GM21381 (cell line): Measurements from ENCODE around the gene THSD4.
"Not testable (repeated sequence)": the region's sequence is repeated elsewhere in the genome, so short reads cannot be mapped to it uniquely, and the experiment has no call there.

Source experiments
- ATAC-seq: cut with Tn5 transposase; IDR thresholded peaks from one replicate; pipeline ENCODE4 v1.9.1; 2021; ENCODE audit warnings: mild to moderate bottlenecking, moderate library complexity; ENCODE audit not compliant: unreplicated experiment

Gene THSD4

DNA sequence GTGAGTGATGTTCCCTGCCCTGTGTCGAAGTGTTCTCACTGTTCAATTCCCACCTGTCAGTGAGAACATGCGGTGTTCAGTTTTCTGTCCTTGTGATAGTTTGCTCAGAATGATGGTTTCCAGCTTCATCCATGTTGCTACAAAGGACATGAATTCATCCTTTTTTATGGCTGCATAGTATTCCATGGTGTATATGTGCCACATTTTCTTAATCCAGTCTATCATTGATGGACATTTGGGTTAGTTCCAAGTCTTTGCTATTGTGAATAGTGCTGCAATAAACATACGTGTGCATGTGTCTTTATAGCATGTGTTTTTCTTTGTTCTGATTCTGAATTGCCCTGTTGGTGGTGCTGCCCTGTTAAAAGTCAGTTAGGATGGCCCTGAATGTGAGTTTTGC lies 204.2 kb downstream of the THSD4 start:
- ATAC-seq, result not testable (repeated sequence)

DNA sequence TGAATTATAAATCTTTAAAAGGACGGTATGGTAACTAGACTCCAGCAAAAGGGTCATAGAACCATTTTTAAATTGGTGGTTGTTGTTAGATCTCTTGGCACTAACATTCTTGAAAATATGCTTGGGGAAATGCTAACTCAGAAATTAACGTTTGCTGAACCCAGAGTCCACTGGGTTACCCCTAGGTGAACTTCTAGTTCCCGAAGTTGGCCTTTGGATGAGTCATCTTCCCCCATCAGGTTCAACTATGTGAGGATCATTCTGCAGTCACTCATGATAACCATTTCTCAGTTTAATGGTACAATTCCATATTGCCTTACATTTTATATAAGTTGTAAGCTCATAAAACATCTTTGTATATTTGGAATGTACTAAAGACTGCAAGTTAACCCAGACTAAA lies 204.7 kb downstream of the THSD4 start:
- no peak for ATAC-seq

DNA sequence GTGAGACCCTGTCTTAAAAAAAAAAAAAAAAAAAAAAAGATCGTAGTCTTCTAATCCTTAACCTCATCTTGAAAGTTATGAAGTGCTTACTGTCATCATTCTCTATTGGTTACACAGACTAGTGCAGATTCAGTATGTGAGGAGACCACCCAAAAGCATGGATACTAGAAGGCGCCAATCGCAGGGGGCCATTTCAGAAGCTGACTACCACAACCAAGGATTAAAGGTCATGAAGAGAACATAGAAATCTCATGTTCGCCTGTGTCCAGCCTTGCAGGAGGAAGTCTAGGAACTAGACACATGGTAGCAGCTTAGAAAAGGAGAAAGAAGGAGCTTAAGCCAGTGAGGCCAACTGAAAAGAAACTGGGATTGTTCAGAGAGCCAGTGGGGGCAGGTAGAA lies 207.8 kb downstream of the THSD4 start:
- no peak for ATAC-seq

DNA sequence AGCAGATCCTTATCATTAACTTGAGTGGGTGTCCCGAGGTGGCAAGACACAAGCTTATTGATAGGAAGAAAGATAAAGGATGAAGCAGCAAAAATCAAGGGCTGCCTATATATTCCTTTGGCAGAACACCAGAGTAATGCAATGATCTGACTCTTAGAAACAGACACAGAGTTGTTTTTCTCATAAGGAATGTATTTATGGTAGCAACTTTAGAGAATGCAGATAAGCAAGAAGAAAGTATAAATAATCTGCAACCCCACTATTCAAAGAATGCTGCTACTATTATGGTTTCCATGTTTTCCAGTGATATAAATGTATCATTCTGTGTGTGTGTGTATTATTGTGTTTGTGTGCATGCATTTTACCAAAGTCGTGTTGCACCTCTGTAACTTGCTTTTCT lies 208.3 kb downstream of the THSD4 start:
- ATAC-seq, result no peak

DNA sequence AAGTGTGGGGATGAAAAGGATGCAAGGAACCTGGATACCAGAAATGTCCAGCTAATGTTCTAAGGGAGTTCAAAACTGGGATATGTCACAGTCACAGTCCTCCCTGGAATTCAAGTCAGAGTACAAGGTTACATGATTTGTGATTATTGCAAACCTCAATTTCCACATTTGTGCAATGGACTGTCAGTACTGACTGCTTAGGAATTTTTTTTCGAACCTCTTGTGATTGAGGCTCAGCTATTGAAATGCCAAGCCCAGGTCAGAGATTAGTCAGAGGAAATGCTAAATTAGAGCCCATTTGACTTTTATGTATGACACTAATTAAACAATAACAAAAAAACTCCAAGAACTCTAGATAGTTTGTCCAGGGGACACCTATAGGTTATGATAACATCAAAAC lies 210.2 kb downstream of the THSD4 start:
- no peak for ATAC-seq

DNA sequence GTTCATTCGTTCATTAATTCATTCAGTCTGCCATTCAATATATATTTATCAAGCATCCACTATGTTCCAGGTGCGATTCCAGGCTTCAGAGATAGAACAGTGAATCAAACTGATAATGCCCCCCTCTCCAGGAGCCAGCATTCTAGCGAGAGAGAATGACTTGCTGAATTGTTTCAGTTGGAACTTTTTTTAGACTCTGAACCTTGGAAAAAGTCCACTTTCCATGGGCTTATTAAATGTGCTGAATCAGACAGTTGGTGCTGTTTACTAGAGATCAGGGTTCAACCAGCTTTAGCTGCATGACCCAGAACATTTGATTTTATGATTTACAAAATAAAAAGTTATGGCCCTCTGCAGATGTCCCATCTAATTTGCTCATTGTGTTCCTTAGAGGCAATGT lies 213.2 kb downstream of the THSD4 start:
- ATAC-seq, result no peak

DNA sequence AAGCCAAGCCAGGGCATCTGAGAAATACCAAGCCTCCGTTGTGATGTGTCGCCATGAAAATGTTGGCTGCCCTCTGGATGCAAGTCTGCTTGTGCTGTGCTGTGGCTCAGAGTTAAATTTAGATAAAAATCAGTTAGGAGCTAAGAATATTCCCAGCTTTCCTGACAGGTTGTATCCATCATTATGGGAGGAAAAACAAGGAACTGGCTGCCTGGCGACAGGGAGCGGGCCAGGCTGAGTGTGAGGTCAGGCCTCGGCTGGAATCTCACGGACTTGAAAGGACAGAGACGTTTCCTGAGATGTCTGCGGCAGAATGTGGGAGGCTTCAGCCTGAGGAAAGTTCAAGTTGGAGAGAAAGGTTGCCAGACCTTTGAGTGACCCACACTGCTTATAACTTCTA lies 213.8 kb downstream of the THSD4 start:
- ATAC-seq, result no peak

DNA sequence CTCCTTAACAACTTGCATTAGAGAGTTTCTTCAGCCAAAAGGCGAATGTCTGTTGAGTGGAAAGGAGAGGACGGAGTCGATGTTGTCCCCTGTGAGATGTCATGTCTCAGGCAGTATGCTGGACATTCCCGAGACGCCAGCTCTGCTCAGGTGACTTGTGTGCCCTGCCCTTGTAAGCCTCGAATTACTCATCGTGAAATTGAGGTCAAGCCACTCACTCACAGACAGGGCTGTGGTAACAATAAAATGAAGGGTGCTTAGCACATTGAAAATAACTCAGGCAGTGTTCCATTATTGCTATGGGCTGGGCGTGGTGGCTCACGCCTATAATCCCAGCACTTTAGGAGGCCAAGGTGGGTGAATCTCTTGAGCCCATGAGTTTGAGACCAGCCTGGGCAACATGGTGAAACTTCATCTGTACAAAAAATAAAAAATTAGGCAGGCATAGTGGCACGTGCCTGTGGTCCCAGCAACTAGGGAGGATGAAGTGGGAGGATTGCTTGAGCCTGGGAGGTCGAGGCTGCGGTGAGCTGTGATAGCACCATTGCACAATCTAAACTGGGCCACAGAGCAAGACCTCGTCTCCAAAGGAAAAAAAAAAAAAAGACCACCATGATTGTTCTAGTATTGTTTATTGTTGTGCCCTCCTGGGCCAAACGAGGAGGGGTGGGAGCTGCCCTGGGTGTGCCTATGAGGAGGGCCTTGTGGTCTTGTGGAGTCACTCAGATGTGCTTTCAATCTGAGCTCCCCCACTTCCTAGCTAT lies 214.4 kb downstream of the THSD4 start:
- no peak for ATAC-seq

DNA sequence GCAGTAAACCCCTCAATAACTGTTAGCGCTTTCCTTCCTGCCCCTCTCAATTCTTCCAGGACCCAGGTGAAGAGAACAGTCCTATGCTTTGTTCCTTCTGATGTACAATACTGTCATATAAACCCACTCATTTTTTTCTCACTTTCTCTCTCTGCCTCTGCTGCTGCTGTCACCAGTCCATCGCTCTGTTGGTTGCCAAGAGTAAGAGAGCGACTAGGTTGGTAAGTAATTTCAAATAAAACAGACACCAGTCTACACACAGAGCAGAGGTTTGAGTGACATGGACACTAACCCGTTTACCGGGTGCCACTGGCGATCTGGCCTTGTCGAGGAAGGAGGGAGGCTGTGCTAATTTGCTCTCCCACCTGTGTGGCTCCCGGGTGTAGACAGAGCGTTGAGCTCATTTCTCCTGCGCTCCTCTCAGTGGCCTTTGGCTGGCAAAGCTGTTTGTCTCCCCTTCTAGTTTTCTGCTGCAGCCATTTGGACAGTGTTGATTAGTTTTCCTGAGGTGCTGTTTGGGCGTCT lies 215.4 kb downstream of the THSD4 start:
- ATAC-seq, result no peak

DNA sequence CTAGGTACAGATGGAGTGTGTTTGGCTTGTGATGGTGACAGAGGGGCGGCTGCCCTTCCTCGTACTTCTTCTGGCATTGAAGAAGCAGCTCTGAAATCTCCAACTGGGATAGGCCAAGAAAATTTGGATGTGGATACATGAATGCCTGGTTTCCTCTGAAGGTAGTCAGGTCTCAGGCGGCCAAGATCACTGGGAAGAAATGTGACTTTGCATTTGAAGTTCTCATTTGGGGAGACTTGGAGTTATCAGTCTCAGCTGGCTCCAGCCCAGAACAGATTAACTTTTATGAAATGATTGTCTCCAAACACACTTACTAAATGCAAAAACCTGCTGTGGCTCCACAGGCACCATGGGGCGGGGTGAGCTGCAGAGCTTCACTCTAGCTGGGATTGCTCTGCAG lies 215.9 kb downstream of the THSD4 start:
- no peak for ATAC-seq

DNA sequence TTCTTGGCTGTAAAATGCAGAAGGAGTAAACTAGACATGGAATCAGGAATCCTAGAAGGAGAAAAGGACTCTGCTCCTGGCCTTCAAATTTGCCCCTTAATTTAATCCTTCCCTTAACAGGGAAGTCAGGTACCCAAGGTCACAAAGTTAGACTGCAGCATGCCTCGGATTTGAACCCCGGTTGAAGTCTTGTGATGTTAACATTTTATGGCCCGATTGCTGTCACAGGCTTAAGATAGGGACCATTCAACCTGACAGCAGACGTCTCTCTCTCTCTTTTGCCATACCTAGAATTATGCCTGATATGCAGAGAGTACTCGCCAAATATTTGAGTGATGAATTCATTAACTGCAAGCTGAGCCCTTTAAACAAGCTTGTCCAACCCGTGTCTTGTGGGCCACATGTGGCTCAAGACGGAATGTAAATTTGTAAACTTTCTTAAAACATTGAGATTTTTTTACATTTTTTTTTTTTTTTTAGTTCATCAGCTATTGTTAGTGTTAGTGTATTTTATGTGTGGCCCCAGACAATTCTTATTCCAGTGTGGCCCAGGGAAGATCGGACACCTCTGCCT lies 217.2 kb downstream of the THSD4 start:
- ATAC-seq, result no peak

DNA sequence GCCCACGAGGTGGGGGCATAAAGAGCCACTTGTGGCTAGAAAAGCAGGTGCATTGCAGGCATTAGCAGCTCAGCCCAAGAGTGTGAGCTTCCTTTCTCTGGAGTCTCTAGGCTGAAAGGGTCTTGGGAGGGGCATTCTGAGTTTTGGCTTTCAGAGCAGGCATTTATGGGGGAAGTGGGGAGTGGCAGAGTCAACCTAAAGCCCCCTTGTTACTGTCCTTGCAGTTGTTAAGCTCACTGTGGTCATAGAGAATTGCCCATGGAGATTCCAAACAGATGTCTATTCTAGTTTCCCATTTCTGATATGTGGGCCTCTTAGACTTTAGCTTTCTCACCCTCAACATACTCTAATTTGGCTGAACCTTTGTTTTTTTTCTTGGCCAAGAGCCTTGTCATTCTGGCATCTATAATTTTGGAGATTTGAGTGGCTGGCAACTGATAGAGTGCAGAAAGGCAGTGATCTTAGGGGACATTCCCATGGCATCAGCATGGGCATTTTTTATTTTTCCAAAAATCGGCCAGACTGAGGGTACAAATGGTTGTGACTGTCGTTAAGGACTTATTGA lies 217.9 kb downstream of the THSD4 start:
- ATAC-seq, result no peak

DNA sequence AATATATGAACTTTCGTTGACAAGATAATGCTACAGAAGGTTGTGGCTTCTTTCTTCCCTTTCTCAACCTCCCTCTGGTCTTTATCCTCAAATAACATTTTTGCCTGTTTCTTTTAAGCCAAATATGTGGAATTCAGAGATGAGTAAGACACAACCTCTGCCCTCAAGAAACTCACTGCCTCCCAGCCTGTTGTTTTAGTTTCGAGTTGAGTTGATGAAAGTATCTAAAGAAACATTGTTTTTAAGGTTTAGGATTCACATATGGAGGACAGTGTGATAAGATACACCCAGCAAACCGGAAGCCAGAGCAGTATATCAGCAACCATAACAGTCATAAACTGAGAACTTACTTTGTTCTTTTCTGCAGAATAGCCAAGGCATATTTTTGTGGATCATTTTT lies 218.6 kb downstream of the THSD4 start:
- no peak for ATAC-seq

DNA sequence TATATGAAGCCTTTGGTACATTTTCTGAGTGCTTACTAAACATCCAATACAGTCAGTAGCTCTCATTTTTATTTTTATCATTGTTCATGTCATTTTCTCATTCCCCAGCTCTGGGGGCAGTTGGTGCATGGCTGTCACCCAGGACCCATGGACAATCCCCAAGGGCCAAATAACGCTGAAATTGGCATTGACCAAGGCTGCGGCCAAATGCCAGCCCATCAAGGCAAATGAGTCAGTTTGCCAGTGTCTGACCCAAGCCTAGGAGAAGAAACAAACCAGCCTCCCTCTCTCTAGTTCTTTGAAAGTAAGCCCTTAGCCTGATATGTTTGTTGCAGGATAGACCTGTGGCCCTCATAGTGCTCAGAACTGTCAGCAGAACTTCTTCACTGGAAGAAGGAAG lies 219.2 kb downstream of the THSD4 start:
- no peak for ATAC-seq

DNA sequence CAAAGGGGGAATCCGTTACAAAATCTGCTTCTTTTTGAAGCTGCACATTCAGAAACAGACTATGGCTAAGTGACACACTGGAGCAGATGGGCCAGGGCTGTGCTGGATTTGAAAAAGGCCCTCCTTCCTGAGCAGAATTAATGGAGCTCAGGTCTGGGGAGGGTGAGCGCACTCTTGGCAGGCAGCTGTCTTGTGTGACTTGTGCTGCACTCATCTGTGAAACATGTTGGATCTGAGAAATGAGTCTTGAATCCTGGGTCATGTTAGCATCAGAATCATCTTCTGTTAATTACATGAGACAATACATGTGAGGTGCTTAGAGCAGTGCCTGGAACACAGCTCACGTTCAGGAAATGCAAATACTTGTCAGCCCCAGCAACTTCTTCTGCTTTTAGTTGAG lies 219.6 kb downstream of the THSD4 start:
- ATAC-seq, result no peak

DNA sequence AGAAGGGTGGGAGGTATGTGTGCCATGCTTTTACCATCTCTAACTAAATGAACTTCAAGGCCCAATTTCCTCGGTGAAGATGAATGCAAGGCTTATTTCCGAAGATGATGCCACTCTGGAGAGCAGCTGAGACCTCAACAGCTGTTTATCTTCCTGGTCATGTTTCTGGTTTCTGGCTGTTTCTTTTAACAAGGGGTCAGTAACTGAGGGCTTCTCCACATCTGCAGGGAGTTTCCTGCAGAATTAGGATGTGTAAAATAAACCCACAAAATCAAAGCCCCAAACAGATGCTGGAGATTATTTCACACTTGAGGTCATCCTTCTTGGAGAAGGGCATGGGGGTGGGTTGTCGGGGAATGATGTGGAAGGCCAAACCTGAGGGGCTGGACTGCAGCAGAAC lies 220.3 kb downstream of the THSD4 start:
- no peak for ATAC-seq

DNA sequence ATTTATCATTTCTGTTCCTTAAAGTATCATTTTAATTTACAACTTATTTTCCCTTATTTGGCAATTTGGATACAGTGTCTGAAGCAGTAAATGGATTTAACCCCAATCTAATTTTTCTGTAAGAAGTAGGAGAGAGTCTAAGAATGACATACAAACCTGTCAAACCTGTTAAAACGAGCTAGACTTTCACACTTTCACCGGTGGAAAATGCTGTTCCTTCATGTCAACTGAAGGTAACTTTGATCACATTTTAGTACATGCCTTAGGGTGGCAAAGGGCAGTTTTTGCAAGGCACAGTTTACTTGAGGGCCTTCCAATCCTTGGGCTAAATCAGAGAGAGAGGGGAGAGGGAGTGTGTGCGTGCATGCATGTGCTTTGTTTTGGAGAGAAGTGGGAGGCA lies 221.4 kb downstream of the THSD4 start:
- ATAC-seq, result no peak

DNA sequence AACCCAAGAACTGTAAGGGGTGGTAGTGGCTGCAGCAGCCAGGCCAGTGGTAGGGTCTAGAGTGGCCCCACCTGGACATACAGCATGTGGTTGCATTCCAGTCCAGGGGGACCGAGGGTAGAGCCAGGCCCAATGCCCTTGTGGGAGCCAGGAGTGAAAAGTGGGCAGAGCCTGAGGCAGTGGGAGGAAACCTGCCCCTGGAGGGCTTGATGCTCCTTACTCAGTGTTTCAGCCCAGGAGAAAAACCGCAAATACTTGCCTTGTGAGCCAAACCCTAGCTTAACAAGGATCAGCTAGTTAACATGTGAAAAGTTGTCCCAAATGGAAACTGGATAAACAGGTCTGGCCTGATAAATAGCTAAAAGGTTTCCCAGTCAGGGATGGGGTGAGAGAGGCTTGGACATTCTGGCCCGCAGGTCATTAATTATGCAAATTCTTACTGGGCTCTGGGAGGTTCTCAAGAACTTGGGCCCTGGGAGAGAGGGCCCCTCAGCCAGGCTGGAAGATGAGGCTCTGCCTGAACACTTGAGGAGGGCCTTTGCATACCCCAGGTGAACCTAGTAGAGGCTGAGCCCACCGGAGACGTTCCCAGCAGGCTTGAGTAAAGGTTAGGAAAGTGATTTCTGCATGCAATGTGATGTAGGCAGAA lies 222.1 kb downstream of the THSD4 start:
- no peak for ATAC-seq

DNA sequence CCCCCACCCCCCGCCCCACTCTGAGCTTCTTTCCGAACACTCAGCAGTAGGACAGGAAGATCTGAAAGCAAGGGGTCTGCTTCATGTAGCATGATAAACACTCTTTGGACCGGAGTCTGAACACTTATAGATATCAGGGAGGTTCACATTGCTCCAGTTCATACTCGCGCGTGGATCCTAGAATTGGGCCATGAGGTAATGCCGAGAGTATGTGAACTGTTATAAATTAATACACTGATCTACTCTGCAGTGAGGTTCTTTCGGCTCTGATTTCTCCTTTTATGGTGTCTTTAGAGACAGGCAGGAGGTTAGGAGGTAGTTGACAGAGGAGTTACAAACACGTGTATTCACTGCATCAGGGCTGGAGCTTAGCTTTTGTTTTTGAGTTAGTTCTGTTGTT lies 223.0 kb downstream of the THSD4 start:
- ATAC-seq, result no peak

DNA sequence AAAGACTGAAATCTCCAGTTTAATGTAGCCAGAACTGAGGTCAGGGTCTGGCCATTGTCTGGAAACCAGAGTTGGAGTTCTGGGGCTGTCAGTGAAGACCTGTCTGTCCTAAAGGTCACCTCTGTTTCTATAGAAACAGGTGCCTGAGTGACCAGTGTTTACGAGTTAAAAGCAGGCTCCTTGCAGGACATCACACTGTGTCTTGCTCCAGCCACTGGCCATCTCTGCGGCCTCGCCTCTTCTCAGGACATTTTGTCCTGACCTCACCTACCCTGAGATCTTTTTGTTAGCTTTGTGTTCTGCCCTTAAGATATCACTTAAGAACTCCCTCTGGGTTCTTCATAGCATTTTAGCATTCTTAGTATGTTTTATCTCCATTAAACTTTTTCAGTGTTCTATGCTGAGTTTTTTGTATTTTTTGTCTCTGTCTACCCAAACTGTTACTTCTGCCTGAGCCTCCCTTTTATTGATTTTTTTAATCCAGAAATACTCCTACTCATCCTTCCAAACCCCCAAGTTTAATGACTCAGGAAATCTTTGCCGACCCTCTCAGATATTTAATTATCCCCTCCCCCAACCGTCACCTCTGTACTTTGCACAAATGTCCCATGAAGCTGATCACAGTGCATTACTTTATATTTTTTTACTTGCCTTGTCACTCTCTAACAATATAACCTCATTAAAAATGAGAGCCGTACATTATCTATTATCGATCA lies 223.7 kb downstream of the THSD4 start:
- no peak for ATAC-seq

DNA sequence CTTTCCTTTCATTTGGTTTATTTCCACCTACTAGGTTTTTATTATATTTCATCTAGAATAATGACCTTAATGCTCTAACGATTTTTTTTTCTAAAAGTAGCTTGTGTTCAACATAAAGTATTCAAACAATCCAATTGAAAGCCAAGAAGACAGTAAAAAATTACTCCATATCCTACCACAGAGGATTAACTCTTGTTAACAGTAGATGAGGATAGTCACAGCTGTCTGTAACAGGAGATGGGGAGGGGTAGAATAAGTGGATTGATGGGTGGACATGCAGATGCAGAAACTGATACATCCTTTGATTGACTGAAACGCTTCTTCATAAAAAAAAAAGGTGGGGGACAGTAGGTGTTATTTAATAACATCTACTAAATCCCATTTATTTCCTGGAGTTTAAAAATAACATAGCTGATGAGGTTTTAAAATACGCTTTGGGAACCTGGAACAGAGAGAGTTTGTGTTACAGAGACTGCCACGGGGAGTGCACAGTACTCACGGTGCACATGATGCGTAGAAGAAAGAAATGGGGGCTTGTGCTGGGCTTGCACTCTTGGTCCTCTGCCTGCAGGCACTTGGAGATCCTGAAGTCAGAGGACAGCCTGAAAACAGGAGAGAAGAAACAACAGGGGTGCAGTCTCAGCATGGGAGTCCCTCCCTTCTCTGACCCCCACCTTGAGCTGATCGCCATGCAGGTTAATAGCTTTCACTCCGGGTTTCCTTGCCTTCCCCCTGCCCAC lies 226.7 kb downstream of the THSD4 start:
- no peak for ATAC-seq
